GM21447 (cell line): Measurements from ENCODE around the gene GOLGA8N.
"Not testable (repeated sequence)": the region's sequence is repeated elsewhere in the genome, so short reads cannot be mapped to it uniquely, and the experiment has no call there.

Source experiments
- ATAC-seq: cut with Tn5 transposase; IDR thresholded peaks from one replicate; pipeline ENCODE4 v1.9.1; 2021; ENCODE audit not compliant: unreplicated experiment

GOLGA8N gene

GRCh38 chr15:32593151-32593550 lies at the start of gene GOLGA8N:
GOLGA8N (plus strand) TSS chr15:32593456.
- ATAC-seq: not testable (repeated sequence)

DNA sequence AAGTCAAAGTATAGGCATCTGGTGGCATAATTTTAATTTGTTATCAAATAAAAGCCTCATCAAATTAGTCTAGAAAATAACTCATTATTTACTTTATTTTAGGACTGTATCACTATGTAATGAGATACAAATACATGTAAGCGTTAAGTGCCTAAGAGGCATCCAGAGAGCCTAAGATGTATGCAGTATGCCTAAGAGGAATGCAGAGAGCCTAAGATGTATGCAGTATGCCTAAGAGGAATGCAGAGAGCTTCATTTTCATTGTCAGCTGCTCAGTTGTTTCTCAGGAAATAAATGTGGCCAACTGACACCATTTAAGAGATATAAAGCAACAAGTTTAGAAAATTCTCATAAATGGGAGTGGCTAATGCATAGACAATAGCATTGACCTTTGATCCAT lies 49.8 kb upstream of the GOLGA8N start:
- not testable (repeated sequence) for ATAC-seq

- ATAC-seq: not testable (repeated sequence)
Observed at GRCh38 chr15:32545129-32545528, 48.1 kb upstream of the GOLGA8N start.

GRCh38 chr15:32554587-32554986 lies 38.7 kb upstream of the GOLGA8N start:
- ATAC-seq: not testable (repeated sequence)

- not testable (repeated sequence) for ATAC-seq
Observed at GRCh38 chr15:32562198-32562597, 31.1 kb upstream of the GOLGA8N start.

DNA sequence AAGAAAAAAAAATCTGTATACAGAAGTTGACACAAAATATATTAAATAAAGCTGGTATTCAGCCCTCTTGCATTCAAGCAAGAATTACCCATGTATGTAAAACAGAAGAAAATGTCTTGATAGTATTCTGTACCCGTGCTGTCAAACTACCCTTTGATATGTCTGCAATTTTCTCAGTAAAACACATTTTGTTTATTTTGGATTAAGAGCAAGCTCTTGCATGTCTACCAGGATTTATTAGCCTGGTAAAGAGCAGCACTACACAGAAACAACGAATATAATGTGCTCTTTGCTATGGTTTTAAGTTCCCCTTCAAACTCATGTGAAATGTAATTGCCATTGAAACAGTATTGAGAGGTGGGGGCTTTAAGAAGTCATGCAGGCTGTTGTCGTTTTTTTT lies 24.3 kb upstream of the GOLGA8N start:
- ATAC-seq: not testable (repeated sequence)

- ATAC-seq: not testable (repeated sequence)
Observed at GRCh38 chr15:32578482-32578881, 14.8 kb upstream of the GOLGA8N start.

DNA sequence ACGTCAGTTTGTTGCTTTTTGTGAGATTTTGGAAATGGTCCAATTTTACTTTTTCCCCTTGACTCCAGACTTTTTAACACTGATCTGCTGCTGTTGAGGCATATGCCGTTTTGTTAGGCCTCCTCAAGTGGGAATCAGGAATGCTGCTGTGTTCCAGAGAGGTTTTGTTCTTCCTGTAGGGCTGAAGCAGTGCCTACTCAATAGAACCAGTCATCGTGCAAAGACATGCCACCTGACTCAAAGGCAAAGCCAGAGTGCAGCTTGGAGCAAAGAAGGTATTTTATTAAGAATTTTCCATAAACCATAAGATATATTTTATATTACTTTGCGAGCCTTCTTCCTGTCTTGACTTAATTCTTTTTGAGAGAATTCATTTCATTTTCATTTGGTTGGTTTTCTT lies 7.4 kb upstream of the GOLGA8N start:
- ATAC-seq: not testable (repeated sequence)

- ATAC-seq: not testable (repeated sequence)
Observed at GRCh38 chr15:32609518-32609917, 16.3 kb downstream of the GOLGA8N start.

- not testable (repeated sequence) for ATAC-seq
Observed at GRCh38 chr15:32610719-32611118, 17.5 kb downstream of the GOLGA8N start.

DNA sequence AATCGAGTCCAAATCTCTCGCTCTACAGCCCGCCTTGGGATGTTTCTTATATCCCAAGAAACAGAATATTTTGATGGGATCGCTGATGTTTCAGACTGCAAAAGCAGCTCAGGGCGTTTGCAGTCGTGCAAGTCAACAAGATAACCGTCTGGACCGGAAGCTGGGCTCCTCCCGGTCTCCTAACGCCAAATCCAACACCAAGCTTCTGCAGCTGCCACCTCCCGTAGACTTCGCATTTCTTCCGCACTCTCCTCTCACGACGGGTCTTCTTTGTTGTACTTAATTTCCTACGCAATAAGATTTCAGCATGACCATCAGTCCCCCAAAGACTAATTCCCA lies 21.4 kb downstream of the GOLGA8N start:
- peak; percentile 33 for ATAC-seq

GRCh38 chr15:32615051-32615870 lies 22.0 kb downstream of the GOLGA8N start, which contains the start of gene ARHGAP11A:
ARHGAP11A (plus strand) TSS chr15:32615504; CDS start chr15:32616212, 708 bp downstream.
- ATAC-seq: peak; percentile 83

DNA sequence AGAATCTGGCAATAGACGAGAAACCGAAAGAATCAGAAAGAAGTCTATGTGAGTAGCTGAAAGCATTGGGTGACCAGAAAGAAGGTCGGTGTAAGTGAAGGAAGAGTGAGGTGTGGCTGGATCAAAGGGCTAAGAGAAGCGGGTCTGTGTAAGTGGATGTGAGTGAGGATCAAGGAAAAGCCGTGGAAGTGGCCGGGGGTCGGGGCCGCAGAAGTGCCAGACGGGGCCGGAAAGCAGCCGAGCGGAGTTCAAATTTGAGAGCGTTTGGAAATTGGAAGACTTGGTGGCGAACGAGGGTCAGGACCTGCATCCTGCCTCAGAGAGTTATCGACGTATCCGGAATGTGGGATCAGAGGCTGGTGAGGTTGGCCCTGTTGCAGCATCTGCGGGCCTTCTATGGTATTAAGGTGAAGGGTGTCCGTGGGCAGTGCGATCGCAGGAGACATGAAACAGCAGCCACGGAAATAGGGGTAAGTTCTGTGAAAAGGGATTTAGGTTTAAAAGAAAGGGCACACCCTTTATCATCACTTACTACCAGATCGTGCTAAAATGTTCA lies 22.7 kb downstream of the GOLGA8N start:
- ATAC-seq: peak; percentile 15

- no peak for ATAC-seq
Observed at GRCh38 chr15:32636410-32636809, 43.2 kb downstream of the GOLGA8N start.

DNA sequence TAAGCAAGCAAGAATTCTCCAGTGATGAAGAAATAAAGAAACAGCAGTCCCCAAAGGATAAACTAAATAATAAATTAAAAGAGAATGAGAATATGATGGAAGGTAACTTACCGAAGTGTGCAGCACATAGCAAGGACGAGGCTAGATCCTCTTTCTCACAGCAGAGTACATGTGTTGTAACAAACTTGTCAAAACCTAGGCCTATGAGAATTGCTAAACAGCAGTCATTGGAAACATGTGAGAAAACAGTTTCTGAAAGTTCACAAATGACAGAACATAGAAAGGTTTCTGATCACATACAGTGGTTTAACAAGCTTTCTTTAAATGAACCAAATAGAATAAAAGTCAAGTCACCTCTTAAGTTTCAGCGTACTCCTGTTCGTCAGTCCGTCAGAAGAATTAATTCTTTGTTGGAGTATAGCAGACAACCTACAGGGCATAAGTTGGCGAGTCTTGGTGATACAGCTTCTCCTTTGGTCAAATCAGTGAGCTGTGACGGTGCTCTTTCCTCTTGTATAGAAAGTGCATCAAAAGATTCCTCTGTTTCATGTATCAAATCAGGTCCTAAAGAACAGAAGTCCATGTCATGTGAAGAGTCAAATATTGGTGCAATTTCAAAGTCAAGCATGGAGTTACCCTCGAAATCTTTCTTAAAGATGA lies 43.8 kb downstream of the GOLGA8N start:
- ATAC-seq: no peak

- no peak for ATAC-seq
Observed at GRCh38 chr15:32637704-32638103, 44.4 kb downstream of the GOLGA8N start.

DNA sequence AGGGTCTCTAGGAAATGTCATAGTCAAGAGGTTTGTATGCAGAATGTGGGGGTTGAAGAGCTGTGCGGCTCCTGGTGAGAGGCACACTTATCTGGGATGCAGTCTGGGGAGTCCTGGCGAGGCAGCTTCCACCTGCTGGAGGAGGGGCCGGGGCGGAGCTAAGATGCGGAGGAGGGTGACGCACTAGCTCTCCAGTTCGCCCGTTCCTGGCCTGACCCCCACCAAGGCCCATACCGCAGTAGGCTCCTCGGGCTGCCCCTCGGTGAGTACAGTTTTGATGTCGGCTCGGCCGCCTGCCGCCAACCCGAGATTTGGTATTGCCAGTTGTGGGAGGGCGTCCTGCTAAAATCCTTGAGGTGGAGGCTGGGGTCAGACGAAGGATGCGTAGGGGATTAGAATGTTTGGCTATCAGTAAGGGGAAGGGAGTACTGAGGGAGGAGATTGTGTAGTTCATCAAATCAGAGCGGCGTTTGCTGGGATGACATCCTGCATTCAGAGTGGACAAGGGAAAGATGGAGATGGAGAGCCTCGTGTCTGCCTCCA lies 48.3 kb downstream of the GOLGA8N start, which contains the start of gene SCG5:
Gene SCG5, plus strand, starts transcription at position 194 of the 543 bp plus-strand sequence. CDS start 1,883 bp downstream, outside the sequence.
- no peak for ATAC-seq

GRCh38 chr15:32642667-32643435 lies 49.6 kb downstream of the GOLGA8N start:
- ATAC-seq: no peak

- ATAC-seq: no peak
Observed at GRCh38 chr15:32643907-32644445, 50.7 kb downstream of the GOLGA8N start.

- ATAC-seq: no peak
Observed at GRCh38 chr15:32646291-32646690, 53.0 kb downstream of the GOLGA8N start.
